H1 (cell line): ENCODE data around the gene C19orf85. TPM values are rescaled to one million over a fixed set of nuclear protein-coding genes. Genes with fewer than 3 reads are reported as not detected.

ENCODE experiments used
- CTCF ChIA-PET: fragments of 300-600 bp; sonication (Branson Sonifier 250); formaldehyde crosslinking; loops from one replicate; lab custom pipeline; 2021; ENCODE audit not compliant: partially characterized antibody; lab: Charles Lee
- POLR2A ChIA-PET: fragments of 300-600 bp; sonication (Branson Sonifier 250); formaldehyde crosslinking; loops from one replicate; lab custom pipeline; 2021; ENCODE audit warnings: inconsistent platforms; ENCODE audit not compliant: partially characterized antibody; lab: Charles Lee
- DNase-seq, 2 experiments: peaks; one replicate each; pipeline versions ENCODE4 v3.0.0 to v3.0.0-alpha.2; 2010 to 2022; ENCODE audit warnings: low spot score in 2 of 2, low read depth in 1 of 2, mixed read lengths in 1 of 2
- FAIRE-seq: peaks from 2 replicates; lab custom pipeline; 2011; peaks lifted over from hg19 to GRCh38; lab: Jason Lieb, UNC
- H2AFZ ChIP-seq: 2 replicates; pipeline ENCODE4 v1.8.1; 2012; ENCODE audit warnings: low read length, inconsistent platforms
- H2AK5ac ChIP-seq: 2 replicates; pipeline ENCODE4 v1.6.1; 2013; ENCODE audit warnings: low read depth, low read length
- H2BK120ac ChIP-seq: replicated peaks from 2 replicates; pipeline ENCODE3; 2013; ENCODE audit warnings: low read depth, low read length, inconsistent platforms
- H2BK12ac ChIP-seq: 2 replicates; pipeline ENCODE4 v1.6.1; 2013; ENCODE audit warnings: low read depth, low read length
- H2BK15ac ChIP-seq: 2 replicates; pipeline ENCODE4 v1.6.1; 2013; ENCODE audit warnings: low read length
- H2BK20ac ChIP-seq: 2 replicates; pipeline ENCODE4 v1.6.1; 2013; ENCODE audit warnings: low read length
- H2BK5ac ChIP-seq: 2 replicates; pipeline ENCODE4 v1.6.1; 2013; ENCODE audit warnings: low read depth, low read length
- H3K14ac ChIP-seq: 2 replicates; pipeline ENCODE4 v1.6.1; 2013; ENCODE audit warnings: inconsistent platforms; ENCODE audit not compliant: insufficient read length
- H3K18ac ChIP-seq: 2 replicates; pipeline ENCODE4 v1.6.1; 2013; ENCODE audit warnings: low read length; ENCODE audit errors: extremely low read depth
- H3K23ac ChIP-seq: 2 replicates; pipeline ENCODE4 v1.6.1; 2013; ENCODE audit warnings: inconsistent platforms; ENCODE audit not compliant: insufficient read length
- H3K23me2 ChIP-seq: 2 replicates; pipeline ENCODE4 v1.6.1; 2013; ENCODE audit warnings: low read depth, low read length
- H3K27ac ChIP-seq: 2 replicates; pipeline ENCODE4 v1.6.1; 2011; ENCODE audit warnings: low read depth, low read length, inconsistent platforms
- H3K27me3 ChIP-seq, 4 experiments: replicated peaks in 1 of 4; 1 replicate in 1 of 4; 2 replicates in 3 of 4; pipeline versions ENCODE4 v1.6.1 to v1.8.1; 2011 to 2013; ENCODE audit warnings: low read length in 3 of 4, mild to moderate bottlenecking in 3 of 4, inconsistent platforms in 2 of 4, mixed read lengths in 2 of 4, moderate library complexity in 1 of 4; ENCODE audit not compliant: control insufficient read depth in 3 of 4, insufficient read depth in 3 of 4; ENCODE audit errors: extremely low read depth in 1 of 4
- H3K36me3 ChIP-seq, 4 experiments: 2 replicates each; pipeline versions ENCODE4 v1.6.1 to v1.8.1; 2011 to 2013; ENCODE audit warnings: mild to moderate bottlenecking in 4 of 4, low read length in 3 of 4, moderate library complexity in 2 of 4, control low read depth in 1 of 4, inconsistent platforms in 1 of 4; ENCODE audit not compliant: insufficient read depth in 4 of 4, control insufficient read depth in 2 of 4
- H3K4ac ChIP-seq: replicated peaks from 2 replicates; pipeline ENCODE3; 2013; ENCODE audit warnings: low read length, low read depth, mixed read lengths, inconsistent platforms; ENCODE audit not compliant: insufficient read length
- H3K4me1 ChIP-seq, 4 experiments: replicated peaks in 1 of 4; 1 replicate in 1 of 4; 2 replicates in 3 of 4; pipeline versions ENCODE4 v1.6.1 to v1.8.1; 2011 to 2013; ENCODE audit warnings: low read length in 3 of 4, inconsistent platforms in 2 of 4, mixed read lengths in 1 of 4; ENCODE audit not compliant: insufficient read depth in 4 of 4, control insufficient read depth in 3 of 4
- H3K4me2 ChIP-seq, 2 experiments: 2 replicates each; pipeline versions ENCODE4 v1.6.1 to v1.8.1; 2011 to 2013; ENCODE audit warnings: low read depth in 2 of 2, low read length in 2 of 2, control low read depth in 1 of 2, inconsistent platforms in 1 of 2, mild to moderate bottlenecking in 1 of 2; ENCODE audit not compliant: insufficient read depth in 1 of 2
- H3K4me3 ChIP-seq, 4 experiments: fragments of 200-600, 300-600 bp in 1 of 4; sonication (generic), shearing (Covaris generic), sonication (Bioruptor Twin) in 1 of 4; 2 replicates each; pipeline versions ENCODE4 v1.5.1 to v1.8.1; 2011 to 2016; ENCODE audit warnings: low read length in 4 of 4, low read depth in 3 of 4, control low read depth in 2 of 4, inconsistent platforms in 2 of 4, mild to moderate bottlenecking in 2 of 4, mixed read lengths in 1 of 4, moderate library complexity in 1 of 4; ENCODE audit not compliant: insufficient read depth in 2 of 4; ENCODE audit errors: extremely low read depth in 1 of 4
- H3K56ac ChIP-seq: replicated peaks from 2 replicates; pipeline ENCODE3; 2013; ENCODE audit warnings: low read depth, mild to moderate bottlenecking, mixed read lengths, low read length, inconsistent platforms; ENCODE audit not compliant: insufficient read length
- H3K79me1 ChIP-seq: 2 replicates; pipeline ENCODE4 v1.6.1; 2013; ENCODE audit warnings: low read depth, low read length, control low read depth
- H3K79me2 ChIP-seq, 2 experiments: 2 replicates each; pipeline versions ENCODE4 v1.6.1 to v1.8.1; 2012 to 2013; ENCODE audit warnings: low read length in 2 of 2, mild to moderate bottlenecking in 2 of 2, inconsistent platforms in 1 of 2; ENCODE audit not compliant: insufficient read depth in 2 of 2, control insufficient read depth in 1 of 2
- H3K9ac ChIP-seq, 4 experiments: replicated peaks in 1 of 4; 1 replicate in 1 of 4; 2 replicates in 3 of 4; pipeline versions ENCODE4 v1.6.1 to v1.8.1; 2011 to 2013; ENCODE audit warnings: low read depth in 3 of 4, low read length in 3 of 4, control low read depth in 2 of 4, mild to moderate bottlenecking in 2 of 4, moderate library complexity in 2 of 4, inconsistent platforms in 1 of 4; ENCODE audit errors: extremely low read depth in 1 of 4
- H3K9me3 ChIP-seq, 2 experiments: 2 replicates each; pipeline versions ENCODE4 v1.6.1 to v1.8.1; 2012 to 2013; ENCODE audit warnings: mild to moderate bottlenecking in 2 of 2, moderate library complexity in 2 of 2, control low read depth in 1 of 2, inconsistent platforms in 1 of 2, low read depth in 1 of 2, low read length in 1 of 2, mixed read lengths in 1 of 2; ENCODE audit not compliant: insufficient read depth in 2 of 2
- H4K20me1 ChIP-seq, 2 experiments: replicated peaks in 1 of 2; 2 replicates each; pipeline versions ENCODE3 to v1.8.1; 2011 to 2013; ENCODE audit warnings: inconsistent platforms in 2 of 2, low read length in 2 of 2, mild to moderate bottlenecking in 1 of 2; ENCODE audit not compliant: insufficient read depth in 2 of 2, control insufficient read depth in 1 of 2
- H4K5ac ChIP-seq: 2 replicates; pipeline ENCODE4 v1.6.1; 2013; ENCODE audit warnings: low read length, low read depth, mixed read lengths, inconsistent platforms; ENCODE audit not compliant: insufficient read length
- H4K8ac ChIP-seq: 2 replicates; pipeline ENCODE4 v1.8.0; 2013; ENCODE audit warnings: mild to moderate bottlenecking, moderate library complexity, low read length, inconsistent platforms; ENCODE audit not compliant: insufficient read depth; ENCODE audit errors: extremely low read depth
- H4K91ac ChIP-seq: replicated peaks from 2 replicates; pipeline ENCODE3; 2013; ENCODE audit warnings: low read length, mixed read lengths, inconsistent platforms; ENCODE audit not compliant: insufficient read length
- ASH2L ChIP-seq: fragments of 200-600, 300-600 bp; sonication (generic); IDR thresholded peaks from one replicate; pipeline ENCODE4 v1.7.1; 2017; ENCODE audit warnings: low read length
- CBX5 ChIP-seq: fragments of 300-800, 300-1000 bp; sonication (generic); IDR thresholded peaks from 2 replicates; pipeline ENCODE4 v1.7.1; 2016; ENCODE audit warnings: antibody characterized with exemption, low read length, low read depth
- CBX8 ChIP-seq: fragments of 300-800, 300-1000 bp; sonication (generic); IDR thresholded peaks from 2 replicates; pipeline ENCODE4 v1.7.1; 2016; ENCODE audit warnings: low read depth, low read length, borderline replicate concordance
- CREB1 ChIP-seq: IDR thresholded peaks from 2 replicates; pipeline ENCODE4 v1.6.1; 2012; ENCODE audit warnings: inconsistent platforms
- CTBP2 ChIP-seq: IDR thresholded peaks from 2 replicates; pipeline ENCODE4 v1.7.0; 2011; ENCODE audit warnings: borderline replicate concordance, mild to moderate bottlenecking, moderate library complexity, mixed read lengths, low read length; ENCODE audit not compliant: insufficient read depth, insufficient read length
- EP300 ChIP-seq, 2 experiments: IDR thresholded peaks; 1 replicate in 1 of 2; 2 replicates in 1 of 2; pipeline ENCODE4 v1.6.1; 2011 to 2012; ENCODE audit warnings: low read depth in 2 of 2, low read length in 2 of 2, mild to moderate bottlenecking in 2 of 2, borderline replicate concordance in 1 of 2, inconsistent platforms in 1 of 2, moderate library complexity in 1 of 2
- EZH2 ChIP-seq: fragments of 200-600 bp; sonication (generic); IDR thresholded peaks from 2 replicates; pipeline ENCODE4 v1.7.1; 2012; ENCODE audit warnings: low read depth, mild to moderate bottlenecking, moderate library complexity, low read length, inconsistent platforms; ENCODE audit not compliant: severe bottlenecking
- NRF1 ChIP-seq: IDR thresholded peaks from 2 replicates; pipeline ENCODE4 v1.6.1; 2011; ENCODE audit warnings: mild to moderate bottlenecking, low read depth, low read length, improper control_type of control experiment
- RAD21 ChIP-seq, 2 experiments: IDR thresholded peaks in 1 of 2; conservative IDR thresholded peaks in 1 of 2; 2 replicates each; pipeline ENCODE4 v1.6.1; 2011; ENCODE audit warnings: low read depth in 2 of 2, low read length in 2 of 2, improper control_type of control experiment in 1 of 2, inconsistent platforms in 1 of 2, mild to moderate bottlenecking in 1 of 2, moderate library complexity in 1 of 2
- RBBP5 ChIP-seq: IDR thresholded peaks from 2 replicates; pipeline ENCODE4 v1.7.1; 2012; ENCODE audit warnings: low read depth, mild to moderate bottlenecking, inconsistent platforms, low read length, moderate library complexity, borderline replicate concordance
- SP2 ChIP-seq: IDR thresholded peaks from 2 replicates; pipeline ENCODE4 v1.6.1; 2012; ENCODE audit warnings: mild to moderate bottlenecking, low read length, inconsistent platforms
- SP4 ChIP-seq: IDR thresholded peaks from 2 replicates; pipeline ENCODE4 v1.6.1; 2012; ENCODE audit warnings: low read length, inconsistent platforms
- SRF ChIP-seq: IDR thresholded peaks from 2 replicates; pipeline ENCODE4 v1.6.1; 2011; ENCODE audit warnings: mild to moderate bottlenecking, low read depth, low read length, moderate library complexity
- WGBS, 2 experiments: shearing (Covaris generic) in 1 of 2; methylation state at CpG; one replicate each; pipeline versions ENCODE4 v1.1.6 to v1.1.7; 2013 to 2015; ENCODE audit warnings: low lambda C conversion rate in 2 of 2, mixed read lengths in 2 of 2, inconsistent platforms in 1 of 2, low coverage in 1 of 2, missing lambda C conversion rate in 1 of 2; ENCODE audit not compliant: insufficient replicate concordance in 2 of 2, insufficient coverage in 1 of 2, insufficient read length in 1 of 2; ENCODE audit errors: extremely low coverage in 1 of 2, missing lambda C conversion rate in 1 of 2; 5-methylcytosine and 5-hydroxymethylcytosine counted together
- polyA plus RNA-seq, 7 experiments: library from polyadenylated mRNA; depleted of rRNA in 3 of 7; stranded (reverse) in 5 of 7; unstranded in 2 of 7; fragments of >200 nt in 5 of 7; fragments of 200-250 nt in 2 of 7; gene quantifications; 1 replicate in 5 of 7; 2 replicates in 1 of 7; 4 replicates in 1 of 7; pipeline versions ENCODE4 v1.2.1 to v1.2.3, GENCODE V29; 2011 to 2013; ENCODE audit warnings: missing spikeins in 2 of 7, mixed read lengths in 2 of 7
- total RNA-seq: library from RNA; stranded (reverse); fragmentation: NEBNext Ultra II Directional; extraction: Animal tissue kit (Norgen Biotek cat#: 25700); gene quantifications from 2 replicates; pipeline ENCODE4 v1.2.1, GENCODE V29; 2021

C19orf85 gene
- total and polyA plus RNA-seq, 2 of the 8 experiments (the other 6 are each of a cell fraction or from before 2014, with no cell fraction given), result 2.2 to 3.2 TPM

DNA sequence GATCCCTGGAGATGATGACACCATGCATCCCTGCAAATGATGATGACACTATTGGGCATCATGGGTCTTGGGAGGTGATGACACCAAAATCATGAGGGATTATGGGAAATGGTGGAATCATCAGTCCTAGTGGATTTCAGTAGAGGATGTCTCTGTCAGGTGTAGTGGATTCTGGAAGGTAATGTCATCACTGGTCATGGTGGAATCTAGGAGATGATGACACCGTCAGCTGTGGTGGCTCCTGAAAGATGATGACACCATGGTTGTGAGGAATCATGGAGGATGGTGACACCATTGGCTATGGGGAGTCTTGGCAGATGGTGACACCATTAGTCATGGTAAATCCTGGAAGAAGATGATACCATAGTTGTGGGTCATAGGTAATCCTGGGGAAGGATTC, 33.4 kb downstream of the C19orf85 start:
- Histone ChIP-seq H2BK20ac (no peak overlapping the region), H4K20me1 (peaks cover 0 to 14% of the 10 kb centered on the region in 2 experiments), H3K79me1 (peaks cover 6% of the 10 kb centered on the region), H3K9ac (no peak overlapping the region), H2BK15ac (no peak overlapping the region), H3K36me3 (no peaks in the 10 kb centered on the region), H3K9me3 (0 out of 4 replicates have a peak, but pooled peaks cover 0 to 9% of the 10 kb centered on the region in 2 experiments), H3K27ac (no peak overlapping the region), H3K4me3 (no peak overlapping the region), H3K4me2 (no peak overlapping the region), H3K56ac (no peak overlapping the region), H2AFZ (no peak overlapping the region), H3K4ac (no peak overlapping the region), H3K23me2 (peaks cover 13% of the 10 kb centered on the region; the same call in 1 of the 2 replicates), H4K8ac (no peak overlapping the region), H3K14ac (no peak overlapping the region), H4K91ac (no peak overlapping the region), H3K79me2 (no peaks in the 10 kb centered on the region), H3K18ac (no peak overlapping the region), H2AK5ac (no peak overlapping the region), H2BK12ac (no peak overlapping the region), H3K27me3 (peaks cover 0 to 2% (median 0%) of the 10 kb centered on the region in 4 experiments; a peak in 2 of 7 replicates), H2BK120ac (no peak overlapping the region), H2BK5ac (no peak overlapping the region), H3K23ac (no peak overlapping the region), H3K4me1 (peaks cover 0 to 3% (median 0%) of the 10 kb centered on the region in 4 experiments; a peak in 1 of 7 replicates), H4K5ac (no peak overlapping the region)
- 91% methylated on average over 1 of the region's 1 CpG; no CpG with 5 or more reads in 1 of the 2 experiments for WGBS, 2 experiments
- CTCF ChIA-PET, result no interaction called here
- FAIRE-seq, result no peak
- TF ChIP-seq EZH2 (no peak), SRF (no peak), RAD21 (IDR thresholded peaks at IDR 0.05 in 1 of 2, conservative IDR thresholded peaks at IDR 0.05 in 1 of 2; ENCODE audit: low read depth in 2 of 2, low read length in 2 of 2) (no peak), CBX8 (no peak), CBX5 (no peak), SP4 (no peak), ASH2L (no peak), CTBP2 (no peak), CREB1 (no peak), NRF1 (no peak), EP300 (IDR thresholded peaks at IDR 0.05; ENCODE audit: borderline replicate concordance in 1 of 2, low read depth in 2 of 2, low read length in 2 of 2) (no peak), RBBP5 (no peak), SP2 (no peak)
- no peak for DNase-seq
- POLR2A ChIA-PET, result no interaction called here
